ENCODE results near the gene PCSK6.
"Not testable (repeated sequence)": the region's sequence is repeated elsewhere in the genome, so short reads cannot be mapped to it uniquely, and the experiment has no call there.

PCSK6 gene

GRCh38 chr15:101353240-101353639, 136.3 kb downstream of the PCSK6 start:
- DNase-seq = no peak

DNA sequence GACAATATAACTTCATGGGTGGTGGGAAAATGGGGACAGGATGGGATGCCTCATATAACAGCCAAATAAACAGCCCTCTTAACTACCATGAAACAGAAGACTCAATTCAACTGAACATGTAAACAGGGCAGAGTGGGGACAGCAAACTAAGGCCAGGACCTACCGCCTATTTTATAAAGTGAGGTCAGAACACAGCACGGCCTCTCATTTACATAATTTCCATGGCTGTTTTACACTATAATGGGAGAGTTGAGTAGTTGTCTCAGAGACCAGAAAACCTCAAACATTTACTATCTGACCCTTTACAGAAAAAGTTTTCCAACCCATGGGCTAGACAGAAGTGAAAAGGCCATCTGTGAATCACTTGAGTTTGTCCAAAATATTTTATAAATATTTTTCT, 137.8 kb downstream of the PCSK6 start:
- DNase-seq = no peak

DNA sequence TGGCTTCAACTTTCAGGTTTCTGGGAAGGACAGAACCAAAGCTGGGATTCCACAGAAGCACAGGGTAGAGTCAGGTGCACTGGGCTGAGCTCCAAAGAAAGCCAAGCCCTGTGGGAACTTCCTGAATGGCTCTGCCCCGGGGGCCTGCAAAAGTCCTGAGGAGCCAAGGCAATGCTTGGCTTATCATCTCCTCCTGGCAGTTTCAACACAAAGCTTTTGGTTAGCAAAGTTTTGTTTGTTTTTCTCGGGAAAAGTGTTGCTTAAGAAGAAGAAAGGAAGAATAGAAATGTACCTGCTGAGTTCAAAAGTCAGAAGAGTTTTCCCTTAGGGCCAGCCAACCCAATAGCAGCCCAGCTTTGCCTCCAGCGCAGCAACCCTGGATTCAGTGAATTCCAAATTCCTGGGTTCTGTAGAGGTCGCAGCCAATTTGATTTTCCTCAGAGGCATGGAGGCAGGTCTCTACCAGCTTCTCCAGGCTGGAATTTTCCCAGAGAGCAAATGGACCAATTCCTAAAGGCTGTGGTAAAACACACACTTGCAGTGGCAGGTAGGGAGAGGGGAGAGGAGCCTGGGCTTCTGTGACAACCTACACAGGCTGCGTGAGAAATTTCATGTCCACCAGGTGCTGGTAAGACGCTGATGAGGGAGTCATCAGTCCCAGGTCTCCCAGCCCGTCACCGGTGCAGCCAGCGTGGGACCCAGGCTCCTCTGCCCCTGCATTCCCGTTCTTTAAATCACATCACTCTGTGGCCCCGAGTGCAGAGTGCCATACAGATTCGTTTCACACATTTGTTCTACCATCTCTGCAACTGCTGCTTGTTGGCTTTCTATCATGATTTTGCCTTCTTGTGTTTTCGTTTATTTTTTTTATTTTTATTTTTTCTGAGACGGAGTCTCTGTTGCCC, 140.2 kb downstream of the PCSK6 start:
- DNase-seq = no peak

- no peak for DNase-seq
Observed at GRCh38 chr15:101348643-101349042, 140.9 kb downstream of the PCSK6 start.

- no peak for DNase-seq
Observed at GRCh38 chr15:101348015-101348414, 141.5 kb downstream of the PCSK6 start.

- no peak for DNase-seq
Observed at GRCh38 chr15:101347454-101347853, 142.1 kb downstream of the PCSK6 start.

DNA sequence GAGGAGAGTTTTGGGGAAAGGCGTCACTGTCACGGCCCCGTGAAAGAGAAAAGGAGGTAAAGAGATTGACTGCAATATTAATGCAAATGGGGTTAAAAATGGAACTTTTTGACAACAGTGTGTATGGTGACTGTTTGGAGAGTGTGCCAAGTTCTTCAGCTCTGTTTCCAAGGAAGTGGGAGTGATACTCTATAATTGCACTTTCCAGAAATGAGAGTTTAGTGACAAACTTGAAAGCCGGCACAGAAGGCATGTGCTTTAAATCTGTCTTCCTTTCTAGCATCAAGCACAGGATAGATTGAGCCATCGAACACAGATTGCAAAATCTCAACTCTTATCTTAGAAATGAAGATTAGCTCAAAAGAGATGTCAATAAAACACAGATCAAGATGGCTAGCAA, 142.6 kb downstream of the PCSK6 start:
- no peak for DNase-seq

DNA sequence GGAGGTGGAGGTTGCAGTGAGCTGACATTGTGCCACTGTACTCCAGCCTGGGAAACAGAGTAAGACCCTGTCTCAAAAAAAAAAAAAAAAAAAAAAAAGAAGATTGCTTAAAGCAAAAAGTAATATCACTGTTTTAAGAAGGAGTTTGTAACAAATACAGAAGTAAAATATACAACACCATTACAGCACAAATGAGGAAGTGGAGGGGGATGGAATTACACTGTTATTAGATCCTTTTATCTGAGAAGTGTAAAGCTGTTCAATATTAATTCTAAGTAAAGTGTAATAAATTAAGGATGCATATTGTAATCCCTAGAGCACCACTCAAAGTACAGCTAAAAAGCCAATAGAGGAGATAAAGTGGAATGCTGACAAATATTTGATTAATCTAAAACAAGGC, 147.5 kb downstream of the PCSK6 start:
- no peak for DNase-seq

- DNase-seq = no peak
Observed at GRCh38 chr15:101338502-101339057, 150.9 kb downstream of the PCSK6 start.

- no peak for DNase-seq
Observed at GRCh38 chr15:101337976-101338375, 151.5 kb downstream of the PCSK6 start.

DNA sequence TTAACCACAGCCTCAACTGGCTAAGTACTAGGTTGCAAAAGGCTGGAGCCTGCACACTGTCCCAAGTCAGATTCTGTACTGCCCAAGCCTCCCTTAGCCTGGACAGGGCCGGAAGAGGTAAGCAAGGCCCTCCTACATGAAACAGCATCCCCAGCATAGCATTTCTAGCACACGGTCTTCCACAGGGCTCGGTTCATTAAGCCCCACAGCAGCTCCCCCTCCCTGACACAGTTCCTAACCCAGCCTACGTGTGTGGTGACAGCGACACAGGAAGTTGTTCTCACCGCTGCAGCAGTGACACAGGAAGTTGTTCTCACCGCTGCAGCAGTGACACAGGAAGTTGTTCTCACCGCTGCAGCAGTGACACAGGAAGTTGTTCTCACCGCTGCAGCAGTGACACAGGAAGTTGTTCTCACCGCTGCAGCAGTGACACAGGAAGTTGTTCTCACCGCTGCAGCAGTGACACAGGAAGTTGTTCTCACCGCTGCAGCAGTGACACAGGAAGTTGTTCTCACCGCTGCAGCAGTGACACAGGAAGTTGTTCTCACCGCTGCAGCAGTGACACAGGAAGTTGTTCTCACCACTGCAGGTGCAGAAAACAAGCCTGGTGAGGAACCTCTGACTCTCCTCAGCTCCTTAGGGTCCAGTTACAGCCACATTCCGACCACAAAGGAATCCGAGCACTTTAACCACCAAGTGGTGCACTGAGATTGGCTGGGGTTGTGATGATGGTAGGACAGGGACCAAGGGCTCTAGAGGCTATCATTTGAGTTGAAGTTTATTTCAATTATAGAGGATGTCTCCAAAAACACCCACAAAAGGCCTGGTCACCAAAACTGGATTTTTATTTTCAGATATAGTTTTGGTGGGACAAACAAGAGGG, 155.4 kb downstream of the PCSK6 start:
- not testable (repeated sequence) for DNase-seq

GRCh38 chr15:101332061-101332467, 157.4 kb downstream of the PCSK6 start:
- no peak for DNase-seq

DNA sequence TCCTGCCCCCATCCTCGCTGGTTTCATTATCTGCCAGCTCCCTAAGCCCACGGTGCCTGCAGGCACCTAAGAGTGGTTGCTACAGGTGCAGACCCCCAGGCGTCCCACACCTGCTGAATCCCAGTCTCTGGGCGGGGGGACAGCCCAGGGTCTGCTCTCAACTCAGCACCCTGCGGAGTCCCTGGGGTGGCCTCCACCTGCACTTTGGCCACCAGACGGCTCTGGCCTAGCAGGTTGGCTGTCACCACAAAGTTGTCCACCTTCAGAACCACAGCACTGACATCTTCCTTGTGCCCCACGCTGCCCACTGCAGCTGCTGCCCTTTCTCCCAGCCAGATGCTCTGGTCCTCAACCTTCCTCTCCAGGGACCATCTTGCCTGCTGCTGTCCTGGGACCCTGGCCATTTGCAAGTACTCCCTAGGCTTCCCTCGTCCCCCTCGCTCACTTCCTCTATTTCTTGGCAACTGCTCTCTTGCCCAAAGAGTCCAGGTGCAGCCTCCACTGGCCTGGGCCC, 159.6 kb downstream of the PCSK6 start:
- DNase-seq = no peak

DNA sequence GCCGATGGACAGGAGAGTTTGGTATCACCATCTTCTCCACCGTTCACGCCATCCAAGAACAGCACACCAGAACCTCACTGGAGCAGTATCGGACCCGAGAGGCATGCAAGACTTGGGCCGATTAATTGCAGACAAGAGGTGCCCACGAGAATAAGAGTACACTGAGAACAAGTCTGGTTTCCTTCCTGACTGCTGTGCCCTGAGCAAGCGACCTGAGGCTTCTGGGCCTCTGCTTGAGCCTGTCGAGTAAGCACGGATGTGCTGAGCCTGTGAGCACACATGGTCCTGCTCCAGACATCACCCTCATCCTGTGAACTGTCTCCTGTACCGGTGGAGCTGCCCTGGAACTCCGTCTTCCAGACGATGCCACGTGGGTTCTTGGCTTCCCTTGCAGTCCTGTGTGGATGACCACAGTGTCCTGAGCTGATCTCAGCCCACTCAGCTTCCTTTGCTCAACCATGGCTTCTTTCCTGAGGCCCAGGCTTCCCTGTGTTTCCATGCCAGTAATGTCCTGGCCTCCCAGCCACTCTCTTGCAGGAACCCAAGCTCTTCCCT, 160.1 kb downstream of the PCSK6 start:
- DNase-seq = no peak

GRCh38 chr15:101328001-101328400, 161.5 kb downstream of the PCSK6 start:
- no peak for DNase-seq

GRCh38 chr15:101327147-101327740, 162.3 kb downstream of the PCSK6 start:
- no peak for DNase-seq

GRCh38 chr15:101326462-101327146, 162.9 kb downstream of the PCSK6 start:
- DNase-seq = no peak

GRCh38 chr15:101326026-101326315, 163.5 kb downstream of the PCSK6 start:
- no peak for DNase-seq

- DNase-seq = no peak
Observed at GRCh38 chr15:101325263-101326025, 164.1 kb downstream of the PCSK6 start.

- DNase-seq = no peak
Observed at GRCh38 chr15:101324524-101325177, 164.9 kb downstream of the PCSK6 start.

All from NCI-H1930 (cell line).